SK-N-MC (cell line): ENCODE measurements around the gene KATNAL1.

Experiments
- EZH2 ChIP-seq: fragments of 200-600 bp; sonication (generic); IDR thresholded peaks from one replicate; pipeline ENCODE4 v1.6.1; 2017; ENCODE audit warnings: antibody characterized with exemption
- POLR2AphosphoS5 ChIP-seq: IDR thresholded peaks from 2 replicates; pipeline ENCODE4 v1.6.1; 2012; ENCODE audit warnings: mild to moderate bottlenecking, low read depth, low read length, borderline replicate concordance

GRCh38 chr13:30353471-30354215 lies 46.3 kb upstream of the KATNAL1 start:
- TF ChIP-seq EZH2 (no peak), POLR2AphosphoS5 (no peak)
